Tibial nerve (tissue), 4 donors: Measurements from ENCODE around the gene XIST. TPM values are rescaled to one million over a fixed set of nuclear protein-coding genes. Genes with fewer than 3 reads are reported as not detected.

ENCODE experiments used
- DNase-seq, 2 donors: peaks; one replicate each; pipeline ENCODE4 v3.0.0-alpha.2; 2019; ENCODE audit warnings: low spot score in 2 of 2
- H3K27ac ChIP-seq, 4 donors: fragments of 200-600 bp; sonication (generic) in 3 of 4; one replicate each; pipeline ENCODE4 v1.5.1; 2017 to 2019; ENCODE audit warnings: mild to moderate bottlenecking in 1 of 4
- H3K27me3 ChIP-seq, 2 donors: fragments of 200-600 bp; sonication (generic) in 1 of 2; one replicate each; pipeline versions ENCODE4 v1.5.1 to v1.6.0; 2017 to 2019
- H3K36me3 ChIP-seq, 3 donors: fragments of 200-600 bp; sonication (generic); one replicate each; pipeline ENCODE4 v1.5.1; 2018 to 2019
- H3K4me1 ChIP-seq, 4 donors: fragments of 200-600 bp; sonication (generic) in 3 of 4; one replicate each; pipeline ENCODE4 v1.5.1; 2017 to 2019
- H3K4me3 ChIP-seq, 4 donors: fragments of 200-600 bp; sonication (generic) in 3 of 4; one replicate each; pipeline ENCODE4 v1.5.1; 2017 to 2019; ENCODE audit warnings: mild to moderate bottlenecking in 1 of 4, moderate library complexity in 1 of 4
- H3K9me3 ChIP-seq, 4 donors: fragments of 200-600 bp; sonication (generic) in 3 of 4; one replicate each; pipeline ENCODE4 v1.5.1; 2017 to 2019
- CTCF ChIP-seq, 5 experiments: fragments of 200-600 bp in 3 of 5; fragments of 450-650 bp in 2 of 5; sonication (generic) in 3 of 5; IDR thresholded peaks; one replicate each; pipeline ENCODE4 v1.5.1; 2016 to 2019; ENCODE audit warnings: antibody characterized with exemption in 5 of 5, mild to moderate bottlenecking in 3 of 5, moderate library complexity in 2 of 5
- EP300 ChIP-seq, 2 donors: sonication (generic); formaldehyde crosslinking; IDR thresholded peaks; one replicate each; pipeline ENCODE4 v1.6.1; 2017; ENCODE audit warnings: antibody characterized with exemption in 2 of 2, mild to moderate bottlenecking in 1 of 2
- POLR2A ChIP-seq, 2 donors: fragments of 450-650 bp; IDR thresholded peaks; one replicate each; pipeline ENCODE4 v1.6.1; 2017; ENCODE audit warnings: antibody characterized with exemption in 2 of 2, mild to moderate bottlenecking in 2 of 2, moderate library complexity in 2 of 2
- WGBS, 2 donors: methylation state at CpG; one replicate each; pipeline ENCODE4 v1.1.5; 2018; 5-methylcytosine and 5-hydroxymethylcytosine counted together
- total RNA-seq, 4 donors: library from RNA; depleted of rRNA; stranded (reverse); fragments of >200 nt; gene quantifications; one replicate each; pipeline ENCODE4 v1.1.0, GENCODE V29; 2016

The XIST gene
- total RNA-seq, 4 donors from 2014 or later = 5.5 to 502 (median 219) TPM

- no peak overlapping the region for H3K27ac ChIP-seq
- no peaks in the 10 kb centered on the region for H3K27me3 ChIP-seq
- no peak overlapping the region for H3K4me3 ChIP-seq
- no peaks in the 10 kb centered on the region for H3K36me3 ChIP-seq
- no peak for TF ChIP-seq CTCF (IDR thresholded peaks at IDR 0.05)
- no peak for TF ChIP-seq EP300 (IDR thresholded peaks at IDR 0.05)
- no peak for TF ChIP-seq POLR2A (IDR thresholded peaks at IDR 0.05)
- DNase-seq = no peak
- no peaks in the 10 kb centered on the region for H3K4me1 ChIP-seq
- no peaks in the 10 kb centered on the region for H3K9me3 ChIP-seq
- 85 to 86% methylated on average over 9 of the region's 9 CpGs for WGBS, 2 donors
These were observed 21.8 kb downstream of the XIST start for GRCh38 chrX:73830489-73831414.

- 84 to 91% methylated on average over 5 of the region's 5 CpGs for WGBS, 2 donors
- Histone ChIP-seq H3K27ac (no peak overlapping the region), H3K4me3 (no peak overlapping the region), H3K36me3 (no peaks in the 10 kb centered on the region), H3K4me1 (no peaks in the 10 kb centered on the region), H3K27me3 (no peaks in the 10 kb centered on the region), H3K9me3 (no peaks in the 10 kb centered on the region)
- TF ChIP-seq EP300 (IDR thresholded peaks at IDR 0.05) = no peak
- TF ChIP-seq POLR2A (IDR thresholded peaks at IDR 0.05) = no peak
- TF ChIP-seq CTCF (IDR thresholded peaks at IDR 0.05) = no peak
- DNase-seq = no peak
These were observed 22.5 kb downstream of the XIST start for GRCh38 chrX:73829890-73830466.

- H3K4me3 ChIP-seq = no peak overlapping the region
- DNase-seq = no peak
- H3K27me3 ChIP-seq = no peaks in the 10 kb centered on the region
- no peaks in the 10 kb centered on the region for H3K4me1 ChIP-seq
- no peaks in the 10 kb centered on the region for H3K9me3 ChIP-seq
- H3K27ac ChIP-seq = no peak overlapping the region
- 65 to 74% methylated on average over 2 of the region's 2 CpGs for WGBS, 2 donors
- H3K36me3 ChIP-seq = no peaks in the 10 kb centered on the region
- no peak for TF ChIP-seq POLR2A (IDR thresholded peaks at IDR 0.05)
- no peak for TF ChIP-seq EP300 (IDR thresholded peaks at IDR 0.05)
- no peak for TF ChIP-seq CTCF (IDR thresholded peaks at IDR 0.05)
These were observed 24.3 kb downstream of the XIST start for GRCh38 chrX:73828080-73828720.

GRCh38 chrX:73827406-73827805 is 25.1 kb downstream of the XIST start:
- no peak for DNase-seq
- TF ChIP-seq POLR2A (IDR thresholded peaks at IDR 0.05) = no peak
- no peak for TF ChIP-seq EP300 (IDR thresholded peaks at IDR 0.05)
- no peak for TF ChIP-seq CTCF (IDR thresholded peaks at IDR 0.05)
- Histone ChIP-seq H3K27ac (no peak overlapping the region), H3K36me3 (no peaks in the 10 kb centered on the region), H3K4me1 (no peaks in the 10 kb centered on the region), H3K9me3 (no peaks in the 10 kb centered on the region), H3K4me3 (no peak overlapping the region), H3K27me3 (no peaks in the 10 kb centered on the region)
- WGBS, 2 donors = 86 to 95% methylated on average over 4 of the region's 4 CpGs

- no peak overlapping the region for H3K27ac ChIP-seq
- H3K27me3 ChIP-seq = no peaks in the 10 kb centered on the region
- no peaks in the 10 kb centered on the region for H3K9me3 ChIP-seq
- DNase-seq = no peak
- WGBS, 2 donors = 92 to 95% methylated on average over 5 of the region's 5 CpGs
- H3K4me1 ChIP-seq = no peaks in the 10 kb centered on the region
- no peak for TF ChIP-seq POLR2A (IDR thresholded peaks at IDR 0.05)
- TF ChIP-seq CTCF (IDR thresholded peaks at IDR 0.05) = no peak
- no peak for TF ChIP-seq EP300 (IDR thresholded peaks at IDR 0.05)
- H3K4me3 ChIP-seq = no peak overlapping the region
- no peaks in the 10 kb centered on the region for H3K36me3 ChIP-seq
These were observed 25.5 kb downstream of the XIST start for GRCh38 chrX:73826996-73827395.
